ENCODE measurements around the gene FEM1C.

The FEM1C gene

DNA sequence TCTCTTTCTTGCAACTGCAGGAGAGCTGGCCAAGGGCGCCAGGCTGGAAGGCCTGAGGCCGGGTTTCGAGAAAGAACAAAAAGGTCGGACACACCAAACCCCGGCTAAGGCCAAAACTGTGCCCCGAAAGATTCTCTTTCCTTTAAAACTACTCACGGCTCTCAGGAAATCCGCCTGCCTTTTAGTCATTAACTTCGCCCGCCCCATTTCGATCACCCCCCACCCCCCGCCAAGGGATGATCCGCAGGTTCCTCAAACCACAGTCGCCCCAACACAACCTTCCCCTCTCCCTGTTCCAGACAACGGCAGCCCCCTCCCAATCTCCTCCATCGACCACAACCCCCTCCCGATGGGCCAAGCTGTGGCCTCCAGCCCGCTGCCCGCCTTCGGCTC, 536 bp downstream of the FEM1C start:
- TF ChIP-seq ZNF274 (IDR thresholded peaks at IDR 0.05; ENCODE audit: low read depth, low read length), result no peak

DNA sequence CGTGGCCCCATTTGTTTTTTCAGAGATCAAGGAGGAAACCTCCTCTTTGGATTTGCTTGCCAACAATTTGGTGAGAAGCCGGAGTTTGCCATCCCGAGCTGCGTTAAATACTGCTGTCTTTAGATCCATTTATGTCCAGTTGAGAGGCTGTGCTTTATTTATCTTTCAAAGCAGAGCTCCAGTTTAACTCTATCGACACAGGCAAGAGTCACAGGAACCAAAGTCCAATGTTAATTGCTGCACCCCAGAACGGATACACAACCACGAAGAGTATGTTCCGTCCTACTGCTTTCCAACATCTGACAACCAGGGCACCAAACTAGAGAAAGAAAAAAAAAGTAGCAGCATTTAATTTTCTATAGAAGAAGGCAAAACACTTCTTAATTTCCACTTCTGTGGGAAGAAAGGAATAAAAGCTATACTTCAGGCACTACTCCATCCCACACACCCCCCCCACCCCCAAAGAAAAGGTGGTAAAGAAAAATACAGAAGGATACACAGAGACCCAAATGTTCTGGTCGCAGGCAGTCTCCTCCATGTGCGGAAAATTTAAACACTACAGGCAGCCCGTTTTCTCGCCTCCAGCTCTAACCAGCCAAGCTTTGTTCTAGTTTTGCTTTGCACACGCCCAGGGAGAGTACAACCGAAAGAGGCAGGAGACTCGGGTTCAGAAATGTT, 1.1 kb downstream of the FEM1C start:
- H3K4me3 ChIP-seq (ENCODE audit: low read length), result peak overlapping the region; percentile 97
- TF ChIP-seq ZNF274 (IDR thresholded peaks at IDR 0.05; ENCODE audit: low read depth, low read length), result no peak

More for the DNA sequence above, 536 bp downstream of the FEM1C start:
- peak overlapping the region; percentile 97 for H3K4me3 ChIP-seq (ENCODE audit: low read length)

DNA sequence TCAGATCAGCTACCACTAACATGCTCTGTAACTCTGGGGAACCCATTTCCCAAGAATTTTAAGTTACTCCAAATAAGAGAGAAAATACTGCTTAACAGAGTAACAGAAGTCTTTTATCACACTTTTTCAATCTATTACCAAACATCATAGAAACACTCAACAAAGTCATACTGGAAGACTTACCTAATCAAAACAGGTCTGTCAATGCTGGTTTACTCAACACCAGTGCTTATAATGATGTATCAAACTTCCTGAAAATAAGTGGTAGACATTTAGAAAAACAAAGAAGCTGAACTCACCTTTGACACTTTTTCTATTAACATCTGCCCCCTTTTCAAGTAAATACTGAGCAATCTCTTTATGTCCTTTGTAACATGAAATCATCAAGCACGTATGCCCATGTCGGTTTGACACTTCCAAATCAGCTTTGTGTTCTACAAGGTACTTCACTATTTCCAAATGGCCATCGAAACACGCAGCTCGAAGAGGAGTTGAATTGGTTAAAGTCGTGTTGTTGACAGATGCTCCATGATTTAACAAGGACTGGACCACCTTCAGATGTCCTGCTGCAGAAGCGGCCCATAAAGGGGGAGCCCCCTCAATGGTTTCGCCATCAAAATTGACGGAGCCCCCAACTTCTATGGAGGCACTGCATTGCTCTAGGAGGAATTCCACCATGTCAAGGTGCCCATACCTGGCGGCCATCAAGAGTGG, 1.8 kb downstream of the FEM1C start:
- peak overlapping the region; percentile 97 for H3K4me3 ChIP-seq (ENCODE audit: low read length)
- TF ChIP-seq ZNF274 (IDR thresholded peaks at IDR 0.05; ENCODE audit: low read depth, low read length), result no peak

GRCh38 chr5:115542086-115542485, 2.5 kb downstream of the FEM1C start:
- TF ChIP-seq ZNF274 (IDR thresholded peaks at IDR 0.05; ENCODE audit: low read depth, low read length), result no peak
- H3K4me3 ChIP-seq (ENCODE audit: low read length), result peak overlapping the region; percentile 97; the same call in 1 of the 2 replicates

- peak overlapping the region; percentile 97; the same call in 1 of the 2 replicates for H3K4me3 ChIP-seq (ENCODE audit: low read length)
- no peak for TF ChIP-seq ZNF274 (IDR thresholded peaks at IDR 0.05; ENCODE audit: low read depth, low read length)
Observed at GRCh38 chr5:115541611-115542010, 3.0 kb downstream of the FEM1C start.

- H3K4me3 ChIP-seq (ENCODE audit: low read length), result no peak overlapping the region
- TF ChIP-seq ZNF274 (IDR thresholded peaks at IDR 0.05; ENCODE audit: low read depth, low read length), result no peak
Observed at GRCh38 chr5:115535479-115536035, 9.0 kb downstream of the FEM1C start.

- H3K4me3 ChIP-seq (ENCODE audit: low read length), result no peak overlapping the region
- no peak for TF ChIP-seq ZNF274 (IDR thresholded peaks at IDR 0.05; ENCODE audit: low read depth, low read length)
Observed at GRCh38 chr5:115532517-115532916, 12.1 kb downstream of the FEM1C start.

- H3K4me3 ChIP-seq (ENCODE audit: low read length), result no peak overlapping the region
- TF ChIP-seq ZNF274 (IDR thresholded peaks at IDR 0.05; ENCODE audit: low read depth, low read length), result no peak
Observed at GRCh38 chr5:115531787-115532367, 12.7 kb downstream of the FEM1C start.

- H3K4me3 ChIP-seq (ENCODE audit: low read length), result no peak overlapping the region
- TF ChIP-seq ZNF274 (IDR thresholded peaks at IDR 0.05; ENCODE audit: low read depth, low read length), result no peak
Observed at GRCh38 chr5:115531380-115531779, 13.2 kb downstream of the FEM1C start.

GRCh38 chr5:115530426-115530825, 14.1 kb downstream of the FEM1C start:
- H3K4me3 ChIP-seq (ENCODE audit: low read length), result no peak overlapping the region
- TF ChIP-seq ZNF274 (IDR thresholded peaks at IDR 0.05; ENCODE audit: low read depth, low read length), result no peak

GRCh38 chr5:115526604-115527003, 18.0 kb downstream of the FEM1C start:
- no peak for TF ChIP-seq ZNF274 (IDR thresholded peaks at IDR 0.05; ENCODE audit: low read depth, low read length)
- no peak overlapping the region for H3K4me3 ChIP-seq (ENCODE audit: low read length)

DNA sequence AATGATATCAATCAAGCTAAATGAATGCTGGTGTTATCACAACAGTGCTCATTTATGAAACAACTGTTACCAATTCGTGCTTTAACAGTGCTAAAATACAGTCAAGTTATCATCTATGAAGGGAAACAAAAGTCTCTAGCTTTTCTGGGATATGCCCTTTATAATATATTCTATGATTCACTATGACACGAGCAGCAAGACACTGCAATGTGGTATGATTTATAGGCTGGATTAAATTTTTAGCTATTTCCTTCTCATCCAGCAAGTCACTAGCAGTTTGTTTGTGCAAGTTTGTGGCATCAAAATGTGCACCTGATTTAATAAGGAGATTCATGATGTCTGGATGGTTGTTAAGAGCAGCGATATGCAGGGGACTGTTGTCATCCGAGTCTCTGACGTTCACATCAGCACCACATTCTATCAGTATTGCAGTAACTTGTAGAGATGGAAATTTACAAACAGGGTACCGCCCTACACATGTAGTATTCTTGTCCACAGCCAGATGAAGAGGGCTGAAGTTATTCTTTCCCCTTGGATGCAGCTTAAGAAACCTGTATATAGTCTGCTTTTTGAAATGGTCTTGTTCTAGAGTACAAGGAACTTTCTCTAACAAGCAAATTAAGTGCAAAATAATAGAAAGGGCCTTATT, 20.3 kb downstream of the FEM1C start:
- TF ChIP-seq ZNF274 (IDR thresholded peaks at IDR 0.05; ENCODE audit: low read depth, low read length), result no peak
- no peak overlapping the region for H3K4me3 ChIP-seq (ENCODE audit: low read length)

GRCh38 chr5:115522832-115523403, 21.7 kb downstream of the FEM1C start:
- no peak for TF ChIP-seq ZNF274 (IDR thresholded peaks at IDR 0.05; ENCODE audit: low read depth, low read length)
- no peak overlapping the region; the same call in 1 of the 2 replicates for H3K4me3 ChIP-seq (ENCODE audit: low read length)

DNA sequence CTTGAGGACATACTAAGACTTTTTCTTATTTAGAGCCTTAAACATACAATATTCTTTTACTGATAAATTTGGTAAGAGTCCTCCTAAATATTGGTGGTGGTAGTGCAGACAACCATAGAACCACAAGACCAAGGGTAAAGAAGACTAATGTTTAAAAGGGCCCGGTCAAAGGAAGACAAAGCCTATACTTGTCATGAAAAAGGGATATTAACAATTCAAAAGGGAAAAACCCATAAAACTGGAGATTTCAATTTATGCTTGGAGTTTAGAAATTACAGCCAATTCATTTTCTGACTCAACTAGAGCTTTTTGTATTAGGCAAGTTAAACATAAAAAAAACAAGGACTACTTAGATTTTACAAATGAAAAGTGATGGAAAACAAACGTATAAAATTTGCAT, 24.4 kb downstream of the FEM1C start:
- H3K4me3 ChIP-seq (ENCODE audit: low read length), result no peak overlapping the region
- no peak for TF ChIP-seq ZNF274 (IDR thresholded peaks at IDR 0.05; ENCODE audit: low read depth, low read length)
